DOHH2 (cell line): ENCODE measurements around the gene VEGFD.

Experiments
- H3F3A ChIP-seq: fragments of 200-600 bp; sonication (generic), shearing (Covaris generic); 2 replicates; pipeline ENCODE4 v1.6.0; 2016; ENCODE audit warnings: antibody characterized with exemption, mild to moderate bottlenecking; ENCODE audit not compliant: control insufficient read depth, insufficient read depth
- H3K27ac ChIP-seq: fragments of 200-600 bp; sonication (generic); 2 replicates; pipeline ENCODE4 v1.5.1; 2014; ENCODE audit warnings: low read depth, mild to moderate bottlenecking, low read length, moderate library complexity
- H3K27me3 ChIP-seq: fragments of 200-600 bp; sonication (generic); 2 replicates; pipeline ENCODE4 v1.6.1; 2014; ENCODE audit warnings: mild to moderate bottlenecking, low read length, mixed read lengths; ENCODE audit not compliant: control insufficient read depth
- H3K36me3 ChIP-seq: fragments of 200-600 bp; sonication (generic); 2 replicates; pipeline ENCODE4 v1.6.1; 2014; ENCODE audit warnings: mild to moderate bottlenecking, low read length, moderate library complexity, mixed read lengths; ENCODE audit not compliant: control insufficient read depth
- H3K4me1 ChIP-seq: fragments of 200-600 bp; sonication (generic); 2 replicates; pipeline ENCODE4 v1.6.1; 2014; ENCODE audit warnings: mild to moderate bottlenecking, low read length, mixed read lengths; ENCODE audit not compliant: control insufficient read depth
- H3K4me2 ChIP-seq: fragments of 200-600 bp; sonication (generic); 2 replicates; pipeline ENCODE4 v1.6.0; 2014; ENCODE audit warnings: mild to moderate bottlenecking, low read length, moderate library complexity
- H3K4me3 ChIP-seq: fragments of 200-600 bp; sonication (generic); 2 replicates; pipeline ENCODE4 v1.5.1; 2014; ENCODE audit warnings: mild to moderate bottlenecking, low read length, mixed read lengths
- H3K79me2 ChIP-seq: fragments of 200-600 bp; sonication (generic); 2 replicates; pipeline ENCODE4 v1.6.1; 2014; ENCODE audit warnings: mild to moderate bottlenecking, low read length, mixed read lengths; ENCODE audit not compliant: control insufficient read depth
- H3K9me2 ChIP-seq: fragments of 200-600 bp; sonication (generic); replicated peaks from 2 replicates; pipeline ENCODE4 v1.6.1; 2014; ENCODE audit warnings: mild to moderate bottlenecking, low read length, mixed read lengths; ENCODE audit not compliant: control insufficient read depth
- H3K9me3 ChIP-seq: fragments of 200-600 bp; sonication (generic); 2 replicates; pipeline ENCODE4 v1.6.1; 2014; ENCODE audit warnings: antibody characterized with exemption, low read length, mixed read lengths; ENCODE audit not compliant: control insufficient read depth, insufficient read depth
- H4K20me1 ChIP-seq: fragments of 200-600 bp; sonication (generic); 2 replicates; pipeline ENCODE4 v1.6.0; 2014; ENCODE audit warnings: low read depth, mild to moderate bottlenecking, antibody characterized with exemption, low read length, moderate library complexity; ENCODE audit not compliant: control insufficient read depth, insufficient read depth
- EZH2phosphoT487 ChIP-seq: fragments of 200-600 bp; sonication (generic); IDR thresholded peaks from 2 replicates; pipeline ENCODE4 v1.6.1; 2017; ENCODE audit warnings: borderline replicate concordance, mild to moderate bottlenecking, antibody characterized with exemption, low read length, moderate library complexity, mixed read lengths
- TF ChIP-seq, protein P1 (sequence below): fragments of 200-600 bp; sonication (generic); IDR thresholded peaks from one replicate; pipeline ENCODE4 v1.5.1; 2014; ENCODE audit warnings: antibody characterized with exemption, mild to moderate bottlenecking, low read depth, low read length; ENCODE audit not compliant: poor library complexity, severe bottlenecking

VEGFD gene

DNA sequence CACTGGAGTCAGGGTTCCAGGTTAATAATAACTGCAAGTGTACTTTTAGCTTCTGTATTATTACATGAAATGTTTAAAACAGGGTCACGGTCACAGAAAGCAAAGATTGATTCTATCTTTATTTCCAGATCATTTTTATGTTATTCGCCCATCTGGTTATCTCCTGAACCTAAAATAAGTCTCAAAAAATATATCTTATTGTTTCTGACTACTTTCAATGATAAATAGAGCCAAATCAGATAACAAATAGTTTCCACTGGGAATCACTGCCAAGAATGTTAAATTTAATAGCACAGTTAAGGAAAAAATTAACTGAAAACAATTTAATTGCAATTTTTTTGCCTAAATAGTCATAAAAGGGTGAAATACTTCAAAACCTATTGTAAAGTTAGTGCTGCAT is 17.2 kb upstream of the VEGFD start:
- Histone ChIP-seq H3K36me3 (no peaks in the 10 kb centered on the region), H3K4me1 (peaks cover 9% of the 10 kb centered on the region), H3K9me2 (no peaks in the 10 kb centered on the region), H3K4me3 (no peak overlapping the region), H4K20me1 (no peaks in the 10 kb centered on the region), H3K9me3 (no peaks in the 10 kb centered on the region), H3K79me2 (no peaks in the 10 kb centered on the region), H3F3A (no peaks in the 10 kb centered on the region), H3K27me3 (no peaks in the 10 kb centered on the region), H3K27ac (no peak overlapping the region), H3K4me2 (no peak overlapping the region)
- TF ChIP-seq EZH2phosphoT487, result no peak

DNA sequence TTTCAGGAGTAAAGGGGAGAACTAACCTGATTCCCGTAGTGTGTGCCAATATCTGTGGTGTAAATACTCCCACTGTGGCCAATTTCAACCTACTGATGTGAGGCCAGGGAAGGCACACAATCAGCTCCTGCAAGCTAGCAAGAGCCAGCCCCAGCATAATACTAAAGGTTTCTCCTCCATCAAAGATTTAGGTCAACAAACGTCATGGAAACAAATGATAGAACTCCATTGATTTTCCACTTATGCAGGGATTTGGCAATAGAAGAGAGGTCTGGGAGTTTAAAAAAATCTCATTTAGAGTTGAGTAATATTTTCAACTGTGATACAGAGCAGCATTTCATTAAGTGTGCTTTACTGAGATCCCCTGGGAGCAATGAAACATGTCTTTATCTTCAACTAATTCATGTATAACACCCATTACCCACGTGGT is 15.8 kb upstream of the VEGFD start:
- no peak overlapping the region for H3K4me3 ChIP-seq
- H4K20me1 ChIP-seq, result no peaks in the 10 kb centered on the region
- H3K27ac ChIP-seq, result no peak overlapping the region
- no peak overlapping the region for H3K4me2 ChIP-seq
- peaks cover 9% of the 10 kb centered on the region for H3K4me1 ChIP-seq
- H3K9me2 ChIP-seq, result no peaks in the 10 kb centered on the region
- no peaks in the 10 kb centered on the region for H3K36me3 ChIP-seq
- TF ChIP-seq, protein P1, sequence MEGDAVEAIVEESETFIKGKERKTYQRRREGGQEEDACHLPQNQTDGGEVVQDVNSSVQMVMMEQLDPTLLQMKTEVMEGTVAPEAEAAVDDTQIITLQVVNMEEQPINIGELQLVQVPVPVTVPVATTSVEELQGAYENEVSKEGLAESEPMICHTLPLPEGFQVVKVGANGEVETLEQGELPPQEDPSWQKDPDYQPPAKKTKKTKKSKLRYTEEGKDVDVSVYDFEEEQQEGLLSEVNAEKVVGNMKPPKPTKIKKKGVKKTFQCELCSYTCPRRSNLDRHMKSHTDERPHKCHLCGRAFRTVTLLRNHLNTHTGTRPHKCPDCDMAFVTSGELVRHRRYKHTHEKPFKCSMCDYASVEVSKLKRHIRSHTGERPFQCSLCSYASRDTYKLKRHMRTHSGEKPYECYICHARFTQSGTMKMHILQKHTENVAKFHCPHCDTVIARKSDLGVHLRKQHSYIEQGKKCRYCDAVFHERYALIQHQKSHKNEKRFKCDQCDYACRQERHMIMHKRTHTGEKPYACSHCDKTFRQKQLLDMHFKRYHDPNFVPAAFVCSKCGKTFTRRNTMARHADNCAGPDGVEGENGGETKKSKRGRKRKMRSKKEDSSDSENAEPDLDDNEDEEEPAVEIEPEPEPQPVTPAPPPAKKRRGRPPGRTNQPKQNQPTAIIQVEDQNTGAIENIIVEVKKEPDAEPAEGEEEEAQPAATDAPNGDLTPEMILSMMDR, result no peak
- TF ChIP-seq EZH2phosphoT487, result no peak
- H3F3A ChIP-seq, result no peaks in the 10 kb centered on the region
- H3K27me3 ChIP-seq, result no peaks in the 10 kb centered on the region
- no peaks in the 10 kb centered on the region for H3K79me2 ChIP-seq
- H3K9me3 ChIP-seq, result no peaks in the 10 kb centered on the region

DNA sequence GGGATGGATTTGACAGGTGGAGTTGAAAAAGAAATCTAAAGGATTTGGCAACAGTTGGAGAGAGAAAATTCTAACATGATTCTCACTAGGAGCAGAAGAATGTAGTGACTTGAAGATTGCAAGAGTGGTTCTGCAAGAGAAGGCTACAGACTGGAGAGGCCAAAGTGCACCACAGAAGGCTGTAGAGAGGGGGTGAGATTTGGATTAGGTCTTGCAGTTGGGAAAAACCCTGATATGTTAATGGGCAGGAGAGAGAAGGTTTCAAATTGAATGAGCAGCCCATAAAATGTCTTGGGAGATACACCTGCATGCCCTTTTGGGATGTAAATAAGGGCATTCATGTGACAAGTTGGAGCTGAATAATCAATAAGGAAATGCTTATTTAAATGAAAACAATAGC is 14.7 kb upstream of the VEGFD start:
- Histone ChIP-seq H3F3A (no peaks in the 10 kb centered on the region), H3K9me3 (no peaks in the 10 kb centered on the region), H3K36me3 (no peaks in the 10 kb centered on the region), H3K27ac (no peak overlapping the region), H3K27me3 (no peaks in the 10 kb centered on the region), H3K4me3 (no peak overlapping the region), H3K9me2 (no peaks in the 10 kb centered on the region), H4K20me1 (no peaks in the 10 kb centered on the region), H3K4me1 (no peaks in the 10 kb centered on the region), H3K4me2 (no peak overlapping the region), H3K79me2 (no peaks in the 10 kb centered on the region)
- no peak for TF ChIP-seq EZH2phosphoT487
- TF ChIP-seq, protein P1, result no peak

DNA sequence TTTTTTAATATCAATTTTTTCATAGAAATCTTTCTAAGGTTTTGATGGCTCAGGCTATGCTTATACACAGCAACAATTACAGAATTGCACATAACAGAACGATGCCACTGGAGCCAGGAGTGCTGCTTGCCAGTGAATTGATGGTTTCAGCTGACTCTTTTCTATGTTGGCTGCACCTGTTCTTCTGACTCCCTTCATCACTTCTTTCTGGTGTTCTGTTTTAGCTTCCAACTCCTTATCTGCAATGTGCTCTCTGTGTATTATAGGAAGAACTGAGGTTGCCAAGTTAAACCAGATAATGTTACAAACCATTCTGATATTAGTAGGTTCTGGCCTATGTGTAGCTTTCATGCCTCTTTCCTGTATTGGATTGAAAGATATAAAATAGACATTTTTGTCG is 11.6 kb upstream of the VEGFD start:
- no peaks in the 10 kb centered on the region for H3K4me1 ChIP-seq
- TF ChIP-seq, protein P1, result no peak
- no peak for TF ChIP-seq EZH2phosphoT487

More for the DNA sequence above, 11.6 kb upstream of the VEGFD start:
- Histone ChIP-seq H3K27ac (no peak overlapping the region), H3K4me2 (no peak overlapping the region), H3K79me2 (no peaks in the 10 kb centered on the region), H3K9me2 (no peaks in the 10 kb centered on the region), H4K20me1 (no peaks in the 10 kb centered on the region), H3F3A (no peaks in the 10 kb centered on the region), H3K4me3 (no peak overlapping the region), H3K27me3 (no peaks in the 10 kb centered on the region), H3K9me3 (no peaks in the 10 kb centered on the region), H3K36me3 (no peaks in the 10 kb centered on the region)
